Measurements from ENCODE around the gene ADGRG4.

GRCh38 chrX:136446208-136446607 lies 145.4 kb downstream of the ADGRG4 start:
- TF ChIP-seq REST (IDR thresholded peaks at IDR 0.05; ENCODE audit: low read depth, low read length) (no peak), CTCF (IDR thresholded peaks at IDR 0.05) (no peak), TCF12 (IDR thresholded peaks at IDR 0.05) (no peak), RFX5 (IDR thresholded peaks at IDR 0.05; ENCODE audit: low read length) (no peak), FOXJ3 (CRISPR knock-in tag; IDR thresholded peaks at IDR 0.05) (no peak), TAF1 (IDR thresholded peaks at IDR 0.05; ENCODE audit: borderline replicate concordance, low read depth, low read length) (no peak), POLR2AphosphoS5 (IDR thresholded peaks at IDR 0.05; ENCODE audit: low read depth, low read length) (no peak), MAX (IDR thresholded peaks at IDR 0.05; ENCODE audit: low read depth) (no peak)

Measured in SK-N-SH (cell line).